SU-DHL-6 (cell line): ENCODE data around the gene CACNB4.

Source experiments
- H2AFZ ChIP-seq: fragments of 200-600 bp; sonication (generic); 2 replicates; pipeline ENCODE4 v1.6.1; 2014; ENCODE audit warnings: low read depth, mild to moderate bottlenecking, moderate library complexity, mixed read lengths, antibody characterized with exemption, low read length; ENCODE audit not compliant: severe bottlenecking
- H3F3A ChIP-seq: fragments of 200-600 bp; shearing (Covaris generic); 2 replicates; pipeline ENCODE4 v1.6.0; 2016; ENCODE audit warnings: antibody characterized with exemption, mild to moderate bottlenecking; ENCODE audit not compliant: insufficient read depth
- H3K27ac ChIP-seq: fragments of 200-600 bp; sonication (generic); 2 replicates; pipeline ENCODE4 v1.5.1; 2016; ENCODE audit warnings: low read depth, mild to moderate bottlenecking, low read length, moderate library complexity, mixed read lengths
- H3K27me3 ChIP-seq: fragments of 200-600 bp; sonication (generic), shearing (Covaris generic); 2 replicates; pipeline ENCODE4 v1.6.0; 2014; ENCODE audit warnings: mild to moderate bottlenecking, low read length
- H3K36me3 ChIP-seq: fragments of 200-600 bp; sonication (generic); 2 replicates; pipeline ENCODE4 v1.6.1; 2014; ENCODE audit warnings: mild to moderate bottlenecking, low read length, mixed read lengths
- H3K4me2 ChIP-seq: fragments of 300-600, 200-600 bp; shearing (Covaris generic), sonication (generic); 2 replicates; pipeline ENCODE4 v1.6.0; 2014; ENCODE audit warnings: low read length, low read depth, mild to moderate bottlenecking; ENCODE audit not compliant: poor library complexity, severe bottlenecking
- H3K4me3 ChIP-seq: fragments of 200-600 bp; sonication (generic); 2 replicates; pipeline ENCODE4 v1.5.1; 2014; ENCODE audit warnings: antibody characterized with exemption, low read length, mild to moderate bottlenecking, mixed read lengths; ENCODE audit not compliant: insufficient read depth, poor library complexity, severe bottlenecking
- H3K79me2 ChIP-seq: fragments of 200-600 bp; sonication (generic); 2 replicates; pipeline ENCODE4 v1.6.1; 2014; ENCODE audit warnings: mild to moderate bottlenecking, low read length, moderate library complexity; ENCODE audit not compliant: insufficient read depth
- H3K9ac ChIP-seq: fragments of 200-600 bp; sonication (generic); 2 replicates; pipeline ENCODE4 v1.7.0; 2014; ENCODE audit warnings: mild to moderate bottlenecking, low read length
- H3K9me2 ChIP-seq: fragments of 200-600 bp; sonication (generic); replicated peaks from 2 replicates; pipeline ENCODE4 v1.6.1; 2014; ENCODE audit warnings: low read length; ENCODE audit not compliant: insufficient read depth
- H3K9me3 ChIP-seq: fragments of 200-600 bp; sonication (generic); 2 replicates; pipeline ENCODE4 v1.6.1; 2014; ENCODE audit warnings: low read length, mixed read lengths; ENCODE audit not compliant: insufficient read depth
- H4K20me1 ChIP-seq: fragments of 200-600 bp; sonication (generic); 2 replicates; pipeline ENCODE4 v1.6.1; 2014; ENCODE audit warnings: low read depth, mild to moderate bottlenecking, antibody characterized with exemption, low read length, moderate library complexity, mixed read lengths
- CTCF ChIP-seq: fragments of 200-600 bp; sonication (generic); IDR thresholded peaks from one replicate; pipeline ENCODE4 v1.5.1; 2017; ENCODE audit warnings: antibody characterized with exemption, mild to moderate bottlenecking, low read length, moderate library complexity; ENCODE audit not compliant: insufficient read depth, poor library complexity, severe bottlenecking
- EZH2phosphoT487 ChIP-seq: fragments of 200-600 bp; sonication (generic), shearing (Covaris generic); conservative IDR thresholded peaks from 2 replicates; pipeline ENCODE4 v1.6.1; 2018; ENCODE audit warnings: mild to moderate bottlenecking, antibody characterized with exemption, low read length, moderate library complexity, mixed read lengths

CACNB4 gene

GRCh38 chr2:152097801-152098495 lies 896 bp downstream of the CACNB4 start:
- TF ChIP-seq CTCF (no peak), EZH2phosphoT487 (no peak)
- no peak overlapping the region for H3K4me3 ChIP-seq
- H3K36me3 ChIP-seq = no peaks in the 10 kb centered on the region
- no peak overlapping the region for H3K9ac ChIP-seq
- no peaks in the 10 kb centered on the region for H3K27me3 ChIP-seq
- H3F3A ChIP-seq = no peaks in the 10 kb centered on the region
- H3K9me2 ChIP-seq = no peaks in the 10 kb centered on the region
- H3K4me2 ChIP-seq = no peak overlapping the region
- H3K79me2 ChIP-seq = no peaks in the 10 kb centered on the region
- no peaks in the 10 kb centered on the region for H3K9me3 ChIP-seq
- H3K27ac ChIP-seq = no peak overlapping the region
- no peaks in the 10 kb centered on the region for H4K20me1 ChIP-seq
- H2AFZ ChIP-seq = no peak overlapping the region

- Histone ChIP-seq H3K27me3 (no peaks in the 10 kb centered on the region), H3K4me2 (no peak overlapping the region), H3K9me3 (no peaks in the 10 kb centered on the region), H3K4me3 (no peak overlapping the region), H3K36me3 (no peaks in the 10 kb centered on the region), H3K79me2 (no peaks in the 10 kb centered on the region), H3K27ac (no peak overlapping the region), H3K9me2 (no peaks in the 10 kb centered on the region), H2AFZ (no peak overlapping the region), H3K9ac (no peak overlapping the region), H3F3A (no peaks in the 10 kb centered on the region), H4K20me1 (no peaks in the 10 kb centered on the region)
- TF ChIP-seq EZH2phosphoT487 = no peak
- no peak for TF ChIP-seq CTCF
Measured at GRCh38 chr2:152097290-152097800, 1.5 kb downstream of the CACNB4 start.

GRCh38 chr2:152095146-152095545 lies 3.7 kb downstream of the CACNB4 start:
- no peak for TF ChIP-seq EZH2phosphoT487
- no peak for TF ChIP-seq CTCF
- Histone ChIP-seq H4K20me1 (no peaks in the 10 kb centered on the region), H2AFZ (no peak overlapping the region), H3K79me2 (no peaks in the 10 kb centered on the region), H3K36me3 (no peaks in the 10 kb centered on the region), H3K9ac (no peak overlapping the region), H3F3A (no peaks in the 10 kb centered on the region), H3K27ac (no peak overlapping the region), H3K9me2 (no peaks in the 10 kb centered on the region), H3K9me3 (no peaks in the 10 kb centered on the region), H3K27me3 (no peaks in the 10 kb centered on the region), H3K4me3 (no peak overlapping the region), H3K4me2 (no peak overlapping the region)
